HEK293 (cell line): ENCODE data around the gene COQ8A.

Experiments used
- CTCF ChIA-PET: fragments of 350-600 bp; formaldehyde crosslinking; extraction: SDS; loops from one replicate; lab custom pipeline; 2021; ENCODE audit warnings: antibody characterized with exemption; lab: Yijun Ruan, JAX
- POLR2A ChIA-PET: fragments of 300-600 bp; formaldehyde crosslinking; extraction: SDS; loops from one replicate; lab custom pipeline; 2020; ENCODE audit warnings: antibody characterized with exemption, inconsistent platforms; lab: Yijun Ruan, JAX
- H3K27ac ChIP-seq: fragments of 200-500 bp; sonication (Bioruptor generic); 2 replicates; pipeline ENCODE4 v1.5.1; 2014; ENCODE audit warnings: low read depth, low read length, control low read depth, inconsistent platforms; ENCODE audit errors: extremely low read depth
- H3K36me3 ChIP-seq, 2 experiments: fragments of 200-500 bp in 1 of 2; sonication (Bioruptor generic) in 1 of 2; 1 replicate in 1 of 2; 2 replicates in 1 of 2; pipeline ENCODE4 v1.5.1; 2014 to 2017; ENCODE audit warnings: inconsistent platforms in 2 of 2, low read length in 2 of 2; ENCODE audit not compliant: control insufficient read depth in 2 of 2, insufficient read depth in 1 of 2
- H3K4me1 ChIP-seq: fragments of 200-500 bp; sonication (Bioruptor generic); 2 replicates; pipeline ENCODE4 v1.5.1; 2014; ENCODE audit warnings: mild to moderate bottlenecking, low read length, inconsistent platforms; ENCODE audit not compliant: control insufficient read depth, insufficient read depth
- H3K4me3 ChIP-seq: 2 replicates; pipeline ENCODE4 v1.5.1; 2011; ENCODE audit warnings: low read depth, mild to moderate bottlenecking, control low read depth, low read length, moderate library complexity
- H3K9me3 ChIP-seq: fragments of 200-500 bp; sonication (Bioruptor generic); 2 replicates; pipeline ENCODE4 v1.5.1; 2014; ENCODE audit warnings: low read depth, low read length, inconsistent platforms; ENCODE audit not compliant: control insufficient read depth, insufficient read depth
- IKZF3 ChIP-seq: fragments of 450-650 bp; IDR thresholded peaks from 2 replicates; pipeline ENCODE4 v1.5.0; 2018; ENCODE audit warnings: missing biosample characterization, mild to moderate bottlenecking, missing genetic modification characterization, moderate library complexity
- KLF10 ChIP-seq: fragments of 450-650 bp; IDR thresholded peaks from 2 replicates; pipeline ENCODE4 v1.5.1; 2018; ENCODE audit warnings: missing biosample characterization, mild to moderate bottlenecking, missing genetic modification characterization
- OVOL3 ChIP-seq: fragments of 450-650 bp; formaldehyde crosslinking; IDR thresholded peaks from 2 replicates; pipeline ENCODE4 v1.5.1; 2016; ENCODE audit warnings: missing biosample characterization, missing genetic modification characterization
- PRDM10 ChIP-seq: fragments of 450-650 bp; formaldehyde crosslinking; IDR thresholded peaks from 2 replicates; pipeline ENCODE4 v1.5.1; 2016; ENCODE audit warnings: missing biosample characterization, missing genetic modification characterization
- SETDB1 ChIP-seq: IDR thresholded peaks from one replicate; pipeline ENCODE4 v1.6.1; 2017; ENCODE audit warnings: mild to moderate bottlenecking, low read length, moderate library complexity, mixed read lengths; ENCODE audit not compliant: insufficient read length
- ZBTB44 ChIP-seq: fragments of 450-650 bp; IDR thresholded peaks from 2 replicates; pipeline ENCODE4 v1.5.1; 2018; ENCODE audit warnings: missing biosample characterization, mild to moderate bottlenecking, missing genetic modification characterization
- ZFP41 ChIP-seq: fragments of 450-650 bp; formaldehyde crosslinking; IDR thresholded peaks from 2 replicates; pipeline ENCODE4 v1.5.1; 2016; ENCODE audit warnings: missing biosample characterization, missing genetic modification characterization, borderline replicate concordance
- ZNF133 ChIP-seq: fragments of 450-650 bp; formaldehyde crosslinking; IDR thresholded peaks from 2 replicates; pipeline ENCODE4 v1.5.1; 2016; ENCODE audit warnings: missing biosample characterization, missing genetic modification characterization
- ZNF174 ChIP-seq: fragments of 450-650 bp; formaldehyde crosslinking; IDR thresholded peaks from 2 replicates; pipeline ENCODE4 v1.5.0; 2017; ENCODE audit warnings: missing biosample characterization, mild to moderate bottlenecking, missing genetic modification characterization
- ZNF280D ChIP-seq: fragments of 450-650 bp; formaldehyde crosslinking; IDR thresholded peaks from 2 replicates; pipeline ENCODE4 v1.5.1; 2016; ENCODE audit warnings: missing biosample characterization, missing genetic modification characterization
- ZNF335 ChIP-seq: fragments of 450-650 bp; formaldehyde crosslinking; conservative IDR thresholded peaks from 2 replicates; pipeline ENCODE4 v1.5.1; 2016; ENCODE audit warnings: missing biosample characterization, missing genetic modification characterization
- ZNF398 ChIP-seq: fragments of 450-650 bp; formaldehyde crosslinking; IDR thresholded peaks from 2 replicates; pipeline ENCODE4 v1.5.1; 2017; ENCODE audit warnings: missing biosample characterization, missing genetic modification characterization
- ZNF426 ChIP-seq: fragments of 450-650 bp; formaldehyde crosslinking; IDR thresholded peaks from 2 replicates; pipeline ENCODE4 v1.5.1; 2017; ENCODE audit warnings: missing biosample characterization, missing genetic modification characterization, mild to moderate bottlenecking, inconsistent platforms, moderate library complexity
- ZNF449 ChIP-seq: fragments of 450-650 bp; formaldehyde crosslinking; IDR thresholded peaks from 2 replicates; pipeline ENCODE4 v1.5.1; 2017; ENCODE audit warnings: missing biosample characterization, mild to moderate bottlenecking, missing genetic modification characterization, moderate library complexity
- ZNF544 ChIP-seq: fragments of 450-650 bp; formaldehyde crosslinking; IDR thresholded peaks from 2 replicates; pipeline ENCODE4 v1.5.0; 2017; ENCODE audit warnings: missing biosample characterization, missing genetic modification characterization
- ZNF560 ChIP-seq: fragments of 450-650 bp; formaldehyde crosslinking; IDR thresholded peaks from 2 replicates; pipeline ENCODE4 v1.5.1; 2017; ENCODE audit warnings: missing biosample characterization, missing genetic modification characterization, borderline replicate concordance
- ZNF600 ChIP-seq: fragments of 450-650 bp; formaldehyde crosslinking; IDR thresholded peaks from 2 replicates; pipeline ENCODE4 v1.5.1; 2016; ENCODE audit warnings: missing biosample characterization, missing genetic modification characterization
- ZNF626 ChIP-seq: fragments of 450-650 bp; sonication (Bioruptor Pico); formaldehyde crosslinking; IDR thresholded peaks from 2 replicates; pipeline ENCODE4 v1.5.1; 2018; ENCODE audit warnings: missing biosample characterization, missing genetic modification characterization, inconsistent platforms
- ZNF658 ChIP-seq: fragments of 450-650 bp; formaldehyde crosslinking; IDR thresholded peaks from 2 replicates; pipeline ENCODE4; 2016; ENCODE audit warnings: missing biosample characterization, missing genetic modification characterization

COQ8A gene

GRCh38 chr1:226934483-226935237 lies 5.4 kb upstream of the COQ8A start (continued):
- peak; percentile 53; the same call in 1 of the 2 replicates for TF ChIP-seq ZNF280D (tag by site-specific recombination)
- TF ChIP-seq PRDM10 (tag by site-specific recombination), result no peak
- peak; percentile 59; the same call in 1 of the 2 replicates for TF ChIP-seq ZNF133
- TF ChIP-seq ZNF426, result no peak
- TF ChIP-seq ZNF658 (tag by site-specific recombination), result no peak
- TF ChIP-seq ZNF626 (tag by site-specific recombination), result peak; percentile 73; the same call in 1 of the 2 replicates
- TF ChIP-seq ZFP41 (tag by site-specific recombination), result no peak
- peak; percentile 97 for TF ChIP-seq SETDB1
- TF ChIP-seq, all 188 proteins: peak for 9

GRCh38 chr1:226937940-226938725 lies 2.0 kb upstream of the COQ8A start:
- no peaks in the 10 kb centered on the region; a peak in 1 of 3 replicates for H3K36me3 ChIP-seq
- no peaks in the 10 kb centered on the region for H3K9me3 ChIP-seq
- peaks cover 3% of the 10 kb centered on the region; the same call in 1 of the 2 replicates for H3K4me1 ChIP-seq
- POLR2A ChIA-PET, result interaction anchor here (0.6 to 1.2 kb wide), 6 partner anchors 7 to 293 kb away, joined by 3 to 9 read pairs (median 4); no protein-coding TSS in a partner anchor
- H3K4me3 ChIP-seq, result no peak overlapping the region
- CTCF ChIA-PET, result interaction anchor here (0.5 to 1.4 kb wide), 3 partner anchors 24 to 330 kb away, joined by 3 to 4 read pairs (median 3); no protein-coding TSS in a partner anchor
- H3K27ac ChIP-seq, result no peak overlapping the region
- no peak for TF ChIP-seq ZNF449 (tag by site-specific recombination)
- peak; percentile 45; the same call in 1 of the 2 replicates for TF ChIP-seq ZNF335 (tag by site-specific recombination)
- TF ChIP-seq ZNF600 (tag by site-specific recombination), result no peak
- no peak for TF ChIP-seq ZNF560 (tag by site-specific recombination)
- no peak for TF ChIP-seq OVOL3 (tag by site-specific recombination)
- no peak for TF ChIP-seq IKZF3 (tag by site-specific recombination)
- TF ChIP-seq ZNF398 (tag by site-specific recombination), result 0 out of 2 replicates have a peak, but pooled peaks have one; percentile 9
- no peak for TF ChIP-seq ZBTB44 (tag by site-specific recombination)
- TF ChIP-seq ZNF174 (tag by site-specific recombination), result no peak
- TF ChIP-seq ZNF544, result no peak
- no peak for TF ChIP-seq KLF10
